HG03025 (cell line): Measurements from ENCODE around the gene TARBP1.
"Not testable (repeated sequence)": the region's sequence is repeated elsewhere in the genome, so short reads cannot be mapped to it uniquely, and the experiment has no call there.

Experiments used
- ATAC-seq: cut with Tn5 transposase; IDR thresholded peaks from one replicate; pipeline ENCODE4 v1.9.1; 2021; ENCODE audit warnings: mild to moderate bottlenecking, moderate library complexity; ENCODE audit not compliant: unreplicated experiment, low FRiP score

Gene TARBP1

DNA sequence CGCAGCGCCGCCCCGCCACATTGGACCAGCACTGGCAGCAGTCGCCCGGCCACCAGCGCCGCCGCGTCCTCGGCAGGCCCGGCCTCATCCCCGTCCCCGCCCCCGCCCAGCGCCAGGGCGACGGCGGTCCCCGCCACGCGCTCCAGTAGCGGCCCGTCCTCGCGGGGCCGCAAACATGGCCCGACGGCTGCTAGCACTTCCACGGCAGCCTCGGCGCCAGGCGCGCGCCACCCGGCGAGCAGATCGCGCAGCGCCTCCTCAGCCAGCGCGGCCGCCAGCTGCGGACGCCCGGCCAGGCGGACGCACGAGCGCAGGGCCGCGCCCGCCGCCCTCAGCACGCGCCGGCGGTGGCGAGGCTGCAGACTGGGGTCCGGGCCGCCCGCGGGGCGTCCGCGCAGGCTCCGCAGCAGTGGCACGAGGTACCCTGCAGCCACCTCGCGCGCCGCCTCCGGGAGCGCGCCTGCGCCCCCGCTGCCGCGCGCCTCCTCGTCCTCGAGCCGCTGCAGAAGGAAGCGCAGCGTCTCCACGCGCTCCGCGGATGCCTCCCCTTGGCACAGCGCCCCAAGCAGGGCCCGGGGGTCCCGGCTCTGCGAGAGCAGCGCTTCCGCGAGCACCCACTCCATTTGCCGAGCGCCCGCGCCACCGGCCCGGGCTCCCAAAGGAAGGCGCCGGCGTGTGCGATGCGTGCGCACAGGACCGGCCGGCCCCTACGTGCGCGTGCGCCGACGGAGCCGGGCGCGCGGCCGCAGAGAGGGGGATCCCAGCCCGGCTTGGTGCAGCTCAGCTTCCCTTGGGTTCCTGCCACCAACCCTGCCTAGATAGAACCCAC lies at the start of gene TARBP1:
Gene TARBP1, minus strand, starts transcription at position 699 of the 829 bp plus-strand sequence. Its CDS starts 76 bp downstream, at position 623.
- peak; percentile 64 for ATAC-seq

DNA sequence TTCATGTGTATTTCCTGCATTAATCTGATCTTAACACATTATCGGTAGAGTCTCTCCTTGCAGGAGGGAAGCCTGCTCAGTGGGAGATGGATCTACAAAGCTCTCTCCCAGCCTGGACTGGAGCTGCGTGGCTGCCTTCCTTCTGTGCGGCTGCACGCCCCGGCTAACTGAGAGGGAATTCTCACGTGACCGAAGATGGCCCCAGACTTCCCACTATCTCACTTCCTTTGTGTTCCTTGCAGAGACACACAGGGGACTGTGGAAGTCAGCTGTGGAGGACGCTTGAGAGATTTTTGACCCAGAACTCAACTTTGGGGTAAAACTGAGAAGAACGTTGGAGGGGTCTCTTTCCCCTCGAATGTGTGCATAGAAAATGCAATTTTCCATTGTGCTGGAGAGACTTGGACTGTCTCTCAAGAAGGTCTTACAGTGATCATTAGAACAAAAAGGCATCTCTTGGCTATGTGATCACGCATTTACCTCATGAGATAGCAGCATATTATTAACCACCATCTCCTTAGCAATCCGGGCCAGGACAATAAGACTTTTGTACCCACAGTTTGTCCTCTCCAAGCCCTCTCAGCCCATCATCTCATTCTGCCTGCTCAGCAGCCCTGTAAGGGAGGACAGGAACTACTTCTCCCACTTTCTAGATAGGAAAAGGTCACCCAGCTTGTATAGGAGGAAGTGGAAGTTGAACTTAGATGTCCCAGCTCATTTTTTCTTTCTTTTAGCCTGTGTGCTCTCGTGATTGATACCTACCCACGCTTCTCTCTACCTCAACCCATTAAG lies 49.3 kb upstream of the TARBP1 start:
- no peak for ATAC-seq

- ATAC-seq: no peak
Observed at GRCh38 chr1:234527346-234527745, 48.4 kb upstream of the TARBP1 start.

DNA sequence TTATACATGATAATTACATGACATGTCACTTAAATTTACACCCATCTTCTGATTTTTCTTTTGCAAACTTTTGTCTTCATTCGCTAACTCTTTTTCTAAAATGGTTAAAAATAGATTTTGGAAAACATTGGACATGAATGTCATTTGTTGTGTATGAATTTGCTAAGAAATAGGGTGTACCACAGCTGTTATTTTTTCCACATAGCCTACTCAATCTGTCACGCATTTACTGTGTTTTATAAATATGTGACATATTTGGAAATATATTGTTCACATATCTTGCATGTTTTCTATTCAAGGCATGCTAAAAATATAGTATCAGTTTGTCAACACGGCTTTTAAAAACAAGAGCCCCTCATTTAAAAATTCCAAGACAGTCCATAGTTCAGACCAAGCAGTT lies 47.9 kb upstream of the TARBP1 start:
- ATAC-seq: no peak

DNA sequence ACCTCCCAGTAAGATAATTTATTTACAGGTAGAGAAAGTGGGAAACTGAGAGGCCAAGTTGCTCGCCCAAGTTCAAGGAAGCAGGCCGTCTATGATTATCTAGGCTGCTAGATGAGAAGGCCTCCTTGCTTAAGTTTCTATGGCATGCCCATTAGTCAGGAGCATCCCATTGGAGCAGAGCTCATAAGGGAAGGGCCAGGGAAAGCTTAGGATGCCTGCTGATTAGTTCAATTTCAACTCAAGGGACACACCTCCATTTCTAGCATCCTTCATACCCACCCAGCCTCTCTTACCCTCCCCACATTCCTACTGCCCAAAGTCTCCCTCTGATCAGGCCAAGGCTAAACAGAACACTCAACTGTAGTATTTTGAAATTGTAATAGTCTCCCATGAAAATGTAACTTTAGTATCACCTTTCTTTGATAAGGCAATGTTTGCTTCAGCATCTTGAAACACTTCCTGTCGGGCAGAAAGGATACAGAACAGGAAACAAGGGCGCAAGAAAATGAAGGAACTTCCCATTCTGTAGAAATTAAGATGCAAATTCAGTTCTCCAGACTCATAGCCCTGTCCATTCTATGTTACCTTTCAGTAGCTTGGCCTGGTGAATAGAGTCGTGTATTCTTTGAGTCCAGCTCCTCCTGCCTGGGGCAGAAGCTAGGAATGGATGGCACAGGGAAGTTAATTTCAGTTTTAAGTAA lies 46.3 kb upstream of the TARBP1 start:
- ATAC-seq: no peak

DNA sequence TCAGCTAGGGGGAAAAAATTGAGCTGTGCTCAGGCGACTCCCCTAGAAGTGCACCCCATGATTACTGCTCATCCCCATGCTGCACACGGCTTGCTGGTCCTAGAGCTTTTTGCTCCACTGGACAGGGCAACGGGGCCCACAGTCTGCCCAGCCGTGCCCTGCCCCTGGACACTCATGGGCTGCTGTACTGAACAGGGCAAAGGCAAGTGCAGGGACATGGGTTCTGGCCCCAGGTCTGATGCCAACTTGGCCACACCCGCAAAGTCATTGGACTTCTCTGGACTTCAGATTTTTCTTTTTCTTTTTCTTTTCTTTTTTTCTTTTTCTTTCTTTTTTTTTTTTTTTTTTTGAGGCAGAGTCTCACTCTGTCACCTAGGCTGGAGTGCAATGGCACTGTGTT lies 42.9 kb upstream of the TARBP1 start:
- ATAC-seq: no peak

DNA sequence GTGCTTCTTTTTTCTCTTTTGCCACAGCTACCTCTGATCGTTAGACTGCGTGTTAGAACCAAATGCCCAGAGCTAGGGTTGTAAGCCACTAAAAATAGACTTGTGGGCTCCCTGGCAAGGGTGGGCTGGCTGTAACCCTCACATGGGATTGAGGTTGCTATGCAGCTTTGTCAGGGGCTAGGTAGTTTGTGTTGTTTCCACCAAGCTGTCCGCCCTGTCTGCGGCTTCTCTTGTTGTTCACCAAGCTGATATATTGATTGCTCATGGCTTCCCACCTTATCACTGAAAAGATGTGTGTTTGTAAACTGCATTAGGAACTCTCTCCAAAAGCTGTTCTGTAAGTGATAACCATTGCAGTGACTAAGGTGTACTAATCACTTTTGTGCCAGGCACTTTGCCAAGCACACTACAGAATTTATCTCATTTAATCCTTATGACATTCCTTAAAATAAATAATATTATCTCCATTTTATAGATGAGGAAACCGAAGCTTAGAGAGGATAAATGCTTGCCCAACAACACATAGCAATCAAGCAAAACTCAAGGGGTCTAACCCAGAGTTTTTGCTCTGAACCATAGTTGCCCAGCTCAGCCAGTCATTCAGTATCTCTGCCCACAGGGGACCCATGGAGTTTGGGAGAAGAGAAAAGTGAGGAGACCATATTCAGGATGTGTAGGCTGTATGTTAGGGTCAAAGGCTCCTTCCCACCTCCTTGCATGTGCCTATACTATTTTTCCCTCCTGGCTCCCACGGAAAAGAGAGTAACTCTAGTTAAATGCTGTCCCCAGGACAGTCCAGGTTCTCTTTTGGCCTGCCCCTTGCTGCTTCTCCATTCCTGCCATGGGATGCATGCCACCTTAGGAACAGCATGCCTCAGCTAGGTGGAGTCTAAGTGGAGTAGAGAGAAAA lies 42.2 kb upstream of the TARBP1 start:
- ATAC-seq: no peak

DNA sequence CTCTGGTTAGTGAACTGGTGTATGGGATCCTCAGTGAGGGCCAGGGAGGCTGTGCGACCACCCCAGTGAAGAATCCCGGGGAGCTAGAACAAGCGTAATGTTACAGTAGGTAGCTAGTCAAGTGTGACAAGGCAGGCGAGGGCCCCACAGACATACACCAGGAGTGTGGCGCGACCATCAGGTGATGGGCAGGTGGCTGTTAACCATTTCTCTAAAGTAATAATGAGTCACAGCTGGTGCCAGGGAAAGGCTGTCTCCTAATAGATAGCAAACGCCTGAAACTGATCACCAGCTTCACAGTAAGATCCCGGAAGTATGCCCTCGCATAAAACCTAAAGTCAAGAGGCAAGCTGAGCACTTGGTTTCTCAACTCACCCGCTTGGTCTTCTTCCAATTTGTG lies 40.5 kb upstream of the TARBP1 start:
- no peak for ATAC-seq

- no peak for ATAC-seq
Observed at GRCh38 chr1:234518876-234519275, 39.9 kb upstream of the TARBP1 start.

- ATAC-seq: not testable (repeated sequence)
Observed at GRCh38 chr1:234518086-234518485, 39.1 kb upstream of the TARBP1 start.

GRCh38 chr1:234517110-234517802 lies 38.3 kb upstream of the TARBP1 start:
- no peak for ATAC-seq

DNA sequence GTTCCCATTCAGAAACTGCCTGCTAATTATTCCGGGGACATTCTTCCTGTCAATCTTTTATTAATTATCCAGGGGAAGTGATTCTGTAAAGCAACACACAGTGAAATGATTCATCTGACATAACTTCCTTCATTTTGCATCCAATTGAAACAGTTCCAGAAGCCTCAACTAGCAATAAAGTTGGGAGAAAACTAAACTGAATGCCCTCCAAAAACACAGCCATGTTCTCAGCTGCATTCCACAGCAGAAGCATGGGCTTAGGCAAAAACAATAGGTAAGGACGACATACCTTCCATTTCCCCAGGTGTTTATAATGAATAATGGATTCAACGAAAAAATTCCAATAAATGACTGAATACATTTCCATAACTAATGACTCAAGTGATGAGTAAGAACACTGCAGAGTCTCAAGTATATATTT lies 36.9 kb upstream of the TARBP1 start:
- no peak for ATAC-seq

DNA sequence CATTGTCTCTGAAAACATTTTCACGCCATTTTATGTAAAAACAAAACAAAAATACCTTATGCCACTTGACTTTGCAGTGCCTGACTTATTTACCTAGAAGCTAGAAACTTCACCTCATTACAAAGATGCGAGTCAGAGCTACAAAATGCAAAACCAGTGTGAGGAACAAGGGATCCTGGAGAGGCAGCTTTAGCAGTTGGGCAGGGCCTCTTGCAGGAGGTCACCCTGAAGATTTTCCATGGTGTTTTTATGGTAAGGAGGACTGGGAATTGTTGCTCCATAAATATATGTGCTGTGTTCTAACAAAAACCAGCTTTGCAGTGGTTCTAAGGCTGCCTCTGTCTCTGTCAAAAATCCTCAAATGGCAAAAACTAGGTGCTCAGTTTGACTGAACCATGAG lies 36.4 kb upstream of the TARBP1 start:
- ATAC-seq: no peak

GRCh38 chr1:234512451-234512861 lies 33.5 kb upstream of the TARBP1 start:
- no peak for ATAC-seq

DNA sequence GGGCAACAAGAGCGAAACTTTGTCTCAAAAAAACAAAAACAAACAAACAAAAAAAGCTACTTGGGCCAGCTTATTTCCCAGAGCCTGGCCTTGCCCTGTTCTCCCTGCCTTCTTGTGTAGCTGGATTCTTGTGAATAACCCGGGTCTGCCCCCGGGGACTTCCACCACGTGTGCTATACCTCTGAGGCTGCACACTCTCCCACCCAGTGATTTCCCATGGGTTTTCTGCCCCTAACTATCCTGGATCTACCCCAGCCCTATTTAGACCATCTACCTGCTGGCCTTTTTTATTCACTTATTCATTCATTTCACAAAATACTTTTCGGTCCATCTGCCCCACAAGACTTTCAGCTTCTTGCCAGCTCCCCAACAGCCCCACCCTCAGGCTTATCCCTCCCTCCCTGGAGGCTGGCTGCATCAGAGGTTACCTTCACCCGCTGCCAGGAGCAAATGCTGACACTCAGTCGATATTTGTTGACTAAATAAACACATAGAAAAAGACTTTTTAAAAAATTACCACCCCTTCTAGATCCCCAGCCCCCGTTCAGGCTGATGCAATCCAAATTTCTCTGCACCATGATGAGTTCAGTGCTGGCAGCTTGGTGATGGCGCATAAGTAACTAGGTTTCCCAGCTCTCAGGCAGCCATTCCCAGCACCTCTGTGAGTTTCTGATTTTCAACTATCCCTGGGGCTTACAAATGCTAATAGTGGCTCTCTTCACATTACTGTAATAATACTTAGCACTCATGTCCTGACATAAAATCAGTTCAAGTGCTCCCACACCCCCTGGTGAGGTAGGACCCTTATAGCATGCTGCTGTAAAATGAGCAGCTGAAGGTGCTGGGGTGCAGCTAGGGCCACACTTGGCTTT lies 30.7 kb upstream of the TARBP1 start:
- ATAC-seq: no peak

DNA sequence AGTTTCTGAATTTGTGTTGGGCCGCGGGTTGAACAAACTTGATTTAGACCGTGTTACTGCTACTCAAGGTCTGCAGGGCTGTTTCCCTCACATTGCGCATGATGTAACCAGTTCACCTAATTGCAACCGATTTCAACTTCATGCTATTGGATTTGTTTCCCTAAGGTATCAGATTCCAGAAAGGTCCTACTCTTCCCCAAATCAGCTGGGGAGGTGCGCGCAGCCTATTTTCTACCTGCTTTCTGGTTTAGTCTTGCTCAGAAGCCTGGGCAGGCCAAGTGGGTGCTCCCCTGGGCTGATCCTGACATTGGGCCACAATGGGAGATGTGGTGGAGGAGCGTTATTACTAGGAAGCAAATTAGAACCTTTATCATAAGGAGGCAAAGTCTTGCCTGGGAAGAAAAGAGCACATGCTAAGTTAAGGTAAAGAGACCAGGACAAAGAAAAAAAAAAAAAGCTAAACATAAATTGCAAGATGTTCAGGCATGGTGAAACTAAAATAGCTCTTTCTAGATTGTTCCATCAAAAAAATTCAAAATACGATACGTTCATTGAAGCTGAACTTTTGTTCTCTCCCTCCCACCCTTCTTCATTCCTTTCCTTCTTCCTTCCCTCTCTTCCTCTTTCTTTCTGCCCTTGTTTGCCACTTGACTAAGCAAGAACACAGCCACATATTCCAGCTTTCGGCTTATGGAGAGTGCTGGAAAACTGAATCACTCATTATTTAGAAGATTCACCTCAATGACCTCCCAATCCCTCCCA lies 28.8 kb upstream of the TARBP1 start:
- ATAC-seq: no peak

DNA sequence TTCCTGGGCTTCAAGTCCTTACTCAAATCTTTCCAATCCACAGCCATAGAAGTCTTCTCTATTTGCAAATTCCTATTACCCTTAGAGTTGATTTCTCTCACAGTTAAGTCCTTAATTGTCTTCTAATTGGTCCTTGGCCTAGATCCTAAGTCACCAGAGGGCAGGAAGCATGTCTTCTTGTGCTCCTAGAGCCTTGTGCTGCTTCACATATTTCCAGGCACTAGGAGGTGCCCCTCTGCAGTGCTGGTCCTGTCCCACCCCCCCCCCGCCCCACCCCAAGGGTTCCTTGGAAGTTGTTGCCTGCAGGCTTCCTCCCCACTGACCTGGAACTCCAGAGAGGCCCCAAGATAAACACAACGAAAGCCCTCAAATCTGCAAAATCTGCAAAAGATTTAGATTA lies 28.1 kb upstream of the TARBP1 start:
- no peak for ATAC-seq

DNA sequence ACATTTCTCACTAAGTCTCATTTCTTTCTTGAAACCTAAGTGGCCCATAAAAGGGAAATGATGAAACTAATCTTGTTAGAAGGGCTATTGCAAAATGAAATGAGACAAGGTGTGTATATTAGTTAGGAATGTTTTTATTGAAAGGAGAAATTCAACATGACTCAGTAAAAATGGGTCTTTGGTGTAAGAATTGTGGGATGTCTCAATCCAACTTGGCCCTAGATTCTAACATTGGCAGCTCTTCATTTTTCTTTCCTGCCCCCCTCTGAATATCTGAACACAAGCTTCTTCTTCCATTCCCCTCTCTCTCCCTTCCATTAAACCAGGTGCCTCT lies 26.8 kb upstream of the TARBP1 start:
- ATAC-seq: no peak
